H1 (cell line): ENCODE data around the gene ZDHHC17. TPM values are rescaled to one million over a fixed set of nuclear protein-coding genes. Genes with fewer than 3 reads are reported as not detected.

ENCODE experiments used
- CTCF ChIA-PET: fragments of 300-600 bp; sonication (Branson Sonifier 250); formaldehyde crosslinking; loops from one replicate; lab custom pipeline; 2021; ENCODE audit not compliant: partially characterized antibody; lab: Charles Lee
- POLR2A ChIA-PET: fragments of 300-600 bp; sonication (Branson Sonifier 250); formaldehyde crosslinking; loops from one replicate; lab custom pipeline; 2021; ENCODE audit warnings: inconsistent platforms; ENCODE audit not compliant: partially characterized antibody; lab: Charles Lee
- DNase-seq, 2 experiments: peaks; one replicate each; pipeline versions ENCODE4 v3.0.0 to v3.0.0-alpha.2; 2010 to 2022; ENCODE audit warnings: low spot score in 2 of 2, low read depth in 1 of 2, mixed read lengths in 1 of 2
- FAIRE-seq: peaks from 2 replicates; lab custom pipeline; 2011; peaks lifted over from hg19 to GRCh38; lab: Jason Lieb, UNC
- H2AFZ ChIP-seq: 2 replicates; pipeline ENCODE4 v1.8.1; 2012; ENCODE audit warnings: low read length, inconsistent platforms
- H2AK5ac ChIP-seq: 2 replicates; pipeline ENCODE4 v1.6.1; 2013; ENCODE audit warnings: low read depth, low read length
- H2BK120ac ChIP-seq: replicated peaks from 2 replicates; pipeline ENCODE3; 2013; ENCODE audit warnings: low read depth, low read length, inconsistent platforms
- H2BK12ac ChIP-seq: 2 replicates; pipeline ENCODE4 v1.6.1; 2013; ENCODE audit warnings: low read depth, low read length
- H2BK15ac ChIP-seq: 2 replicates; pipeline ENCODE4 v1.6.1; 2013; ENCODE audit warnings: low read length
- H2BK20ac ChIP-seq: 2 replicates; pipeline ENCODE4 v1.6.1; 2013; ENCODE audit warnings: low read length
- H2BK5ac ChIP-seq: 2 replicates; pipeline ENCODE4 v1.6.1; 2013; ENCODE audit warnings: low read depth, low read length
- H3K14ac ChIP-seq: 2 replicates; pipeline ENCODE4 v1.6.1; 2013; ENCODE audit warnings: inconsistent platforms; ENCODE audit not compliant: insufficient read length
- H3K18ac ChIP-seq: 2 replicates; pipeline ENCODE4 v1.6.1; 2013; ENCODE audit warnings: low read length; ENCODE audit errors: extremely low read depth
- H3K23ac ChIP-seq: 2 replicates; pipeline ENCODE4 v1.6.1; 2013; ENCODE audit warnings: inconsistent platforms; ENCODE audit not compliant: insufficient read length
- H3K23me2 ChIP-seq: 2 replicates; pipeline ENCODE4 v1.6.1; 2013; ENCODE audit warnings: low read depth, low read length
- H3K27ac ChIP-seq: 2 replicates; pipeline ENCODE4 v1.6.1; 2011; ENCODE audit warnings: low read depth, low read length, inconsistent platforms
- H3K27me3 ChIP-seq, 4 experiments: replicated peaks in 1 of 4; 1 replicate in 1 of 4; 2 replicates in 3 of 4; pipeline versions ENCODE4 v1.6.1 to v1.8.1; 2011 to 2013; ENCODE audit warnings: low read length in 3 of 4, mild to moderate bottlenecking in 3 of 4, inconsistent platforms in 2 of 4, mixed read lengths in 2 of 4, moderate library complexity in 1 of 4; ENCODE audit not compliant: control insufficient read depth in 3 of 4, insufficient read depth in 3 of 4; ENCODE audit errors: extremely low read depth in 1 of 4
- H3K36me3 ChIP-seq, 4 experiments: 2 replicates each; pipeline versions ENCODE4 v1.6.1 to v1.8.1; 2011 to 2013; ENCODE audit warnings: mild to moderate bottlenecking in 4 of 4, low read length in 3 of 4, moderate library complexity in 2 of 4, control low read depth in 1 of 4, inconsistent platforms in 1 of 4; ENCODE audit not compliant: insufficient read depth in 4 of 4, control insufficient read depth in 2 of 4
- H3K4ac ChIP-seq: replicated peaks from 2 replicates; pipeline ENCODE3; 2013; ENCODE audit warnings: low read length, low read depth, mixed read lengths, inconsistent platforms; ENCODE audit not compliant: insufficient read length
- H3K4me1 ChIP-seq, 4 experiments: replicated peaks in 1 of 4; 1 replicate in 1 of 4; 2 replicates in 3 of 4; pipeline versions ENCODE4 v1.6.1 to v1.8.1; 2011 to 2013; ENCODE audit warnings: low read length in 3 of 4, inconsistent platforms in 2 of 4, mixed read lengths in 1 of 4; ENCODE audit not compliant: insufficient read depth in 4 of 4, control insufficient read depth in 3 of 4
- H3K4me2 ChIP-seq, 2 experiments: 2 replicates each; pipeline versions ENCODE4 v1.6.1 to v1.8.1; 2011 to 2013; ENCODE audit warnings: low read depth in 2 of 2, low read length in 2 of 2, control low read depth in 1 of 2, inconsistent platforms in 1 of 2, mild to moderate bottlenecking in 1 of 2; ENCODE audit not compliant: insufficient read depth in 1 of 2
- H3K4me3 ChIP-seq, 4 experiments: fragments of 200-600, 300-600 bp in 1 of 4; sonication (generic), shearing (Covaris generic), sonication (Bioruptor Twin) in 1 of 4; 2 replicates each; pipeline versions ENCODE4 v1.5.1 to v1.8.1; 2011 to 2016; ENCODE audit warnings: low read length in 4 of 4, low read depth in 3 of 4, control low read depth in 2 of 4, inconsistent platforms in 2 of 4, mild to moderate bottlenecking in 2 of 4, mixed read lengths in 1 of 4, moderate library complexity in 1 of 4; ENCODE audit not compliant: insufficient read depth in 2 of 4; ENCODE audit errors: extremely low read depth in 1 of 4
- H3K56ac ChIP-seq: replicated peaks from 2 replicates; pipeline ENCODE3; 2013; ENCODE audit warnings: low read depth, mild to moderate bottlenecking, mixed read lengths, low read length, inconsistent platforms; ENCODE audit not compliant: insufficient read length
- H3K79me1 ChIP-seq: 2 replicates; pipeline ENCODE4 v1.6.1; 2013; ENCODE audit warnings: low read depth, low read length, control low read depth
- H3K79me2 ChIP-seq, 2 experiments: 2 replicates each; pipeline versions ENCODE4 v1.6.1 to v1.8.1; 2012 to 2013; ENCODE audit warnings: low read length in 2 of 2, mild to moderate bottlenecking in 2 of 2, inconsistent platforms in 1 of 2; ENCODE audit not compliant: insufficient read depth in 2 of 2, control insufficient read depth in 1 of 2
- H3K9ac ChIP-seq, 4 experiments: replicated peaks in 1 of 4; 1 replicate in 1 of 4; 2 replicates in 3 of 4; pipeline versions ENCODE4 v1.6.1 to v1.8.1; 2011 to 2013; ENCODE audit warnings: low read depth in 3 of 4, low read length in 3 of 4, control low read depth in 2 of 4, mild to moderate bottlenecking in 2 of 4, moderate library complexity in 2 of 4, inconsistent platforms in 1 of 4; ENCODE audit errors: extremely low read depth in 1 of 4
- H3K9me3 ChIP-seq, 2 experiments: 2 replicates each; pipeline versions ENCODE4 v1.6.1 to v1.8.1; 2012 to 2013; ENCODE audit warnings: mild to moderate bottlenecking in 2 of 2, moderate library complexity in 2 of 2, control low read depth in 1 of 2, inconsistent platforms in 1 of 2, low read depth in 1 of 2, low read length in 1 of 2, mixed read lengths in 1 of 2; ENCODE audit not compliant: insufficient read depth in 2 of 2
- H4K20me1 ChIP-seq, 2 experiments: replicated peaks in 1 of 2; 2 replicates each; pipeline versions ENCODE3 to v1.8.1; 2011 to 2013; ENCODE audit warnings: inconsistent platforms in 2 of 2, low read length in 2 of 2, mild to moderate bottlenecking in 1 of 2; ENCODE audit not compliant: insufficient read depth in 2 of 2, control insufficient read depth in 1 of 2
- H4K5ac ChIP-seq: 2 replicates; pipeline ENCODE4 v1.6.1; 2013; ENCODE audit warnings: low read length, low read depth, mixed read lengths, inconsistent platforms; ENCODE audit not compliant: insufficient read length
- H4K8ac ChIP-seq: 2 replicates; pipeline ENCODE4 v1.8.0; 2013; ENCODE audit warnings: mild to moderate bottlenecking, moderate library complexity, low read length, inconsistent platforms; ENCODE audit not compliant: insufficient read depth; ENCODE audit errors: extremely low read depth
- H4K91ac ChIP-seq: replicated peaks from 2 replicates; pipeline ENCODE3; 2013; ENCODE audit warnings: low read length, mixed read lengths, inconsistent platforms; ENCODE audit not compliant: insufficient read length
- BACH1 ChIP-seq: IDR thresholded peaks from 2 replicates; pipeline ENCODE4 v1.6.1; 2012; ENCODE audit warnings: low read length, improper control_type of control experiment
- BCL11A ChIP-seq, 2 experiments: IDR thresholded peaks; one replicate each; pipeline ENCODE4 v1.6.1; 2011; ENCODE audit warnings: low read depth in 2 of 2, low read length in 2 of 2, mild to moderate bottlenecking in 2 of 2
- EP300 ChIP-seq, 2 experiments: IDR thresholded peaks; 1 replicate in 1 of 2; 2 replicates in 1 of 2; pipeline ENCODE4 v1.6.1; 2011 to 2012; ENCODE audit warnings: low read depth in 2 of 2, low read length in 2 of 2, mild to moderate bottlenecking in 2 of 2, borderline replicate concordance in 1 of 2, inconsistent platforms in 1 of 2, moderate library complexity in 1 of 2
- TCF12 ChIP-seq: IDR thresholded peaks from 2 replicates; pipeline ENCODE4 v1.6.1; 2011; ENCODE audit warnings: low read depth, mild to moderate bottlenecking, low read length
- WGBS, 2 experiments: shearing (Covaris generic) in 1 of 2; methylation state at CpG; one replicate each; pipeline versions ENCODE4 v1.1.6 to v1.1.7; 2013 to 2015; ENCODE audit warnings: low lambda C conversion rate in 2 of 2, mixed read lengths in 2 of 2, inconsistent platforms in 1 of 2, low coverage in 1 of 2, missing lambda C conversion rate in 1 of 2; ENCODE audit not compliant: insufficient replicate concordance in 2 of 2, insufficient coverage in 1 of 2, insufficient read length in 1 of 2; ENCODE audit errors: extremely low coverage in 1 of 2, missing lambda C conversion rate in 1 of 2; 5-methylcytosine and 5-hydroxymethylcytosine counted together
- polyA plus RNA-seq, 7 experiments: library from polyadenylated mRNA; depleted of rRNA in 3 of 7; stranded (reverse) in 5 of 7; unstranded in 2 of 7; fragments of >200 nt in 5 of 7; fragments of 200-250 nt in 2 of 7; gene quantifications; 1 replicate in 5 of 7; 2 replicates in 1 of 7; 4 replicates in 1 of 7; pipeline versions ENCODE4 v1.2.1 to v1.2.3, GENCODE V29; 2011 to 2013; ENCODE audit warnings: missing spikeins in 2 of 7, mixed read lengths in 2 of 7
- total RNA-seq: library from RNA; stranded (reverse); fragmentation: NEBNext Ultra II Directional; extraction: Animal tissue kit (Norgen Biotek cat#: 25700); gene quantifications from 2 replicates; pipeline ENCODE4 v1.2.1, GENCODE V29; 2021

Gene ZDHHC17
- total and polyA plus RNA-seq, 2 of the 8 experiments (the other 6 are each of a cell fraction or from before 2014, with no cell fraction given): 27.6 to 28.9 TPM

- no peak overlapping the region for H3K56ac ChIP-seq
- ChIA-PET CTCF (interaction anchor here (0.6 to 2.0 kb wide), 5 partner anchors 32 to 249 kb away, joined by 3 to 6 read pairs (median 3); no protein-coding TSS in a partner anchor), POLR2A (interaction anchor here (1.1 to 1.8 kb wide), 3 partner anchors 8 to 108 kb away, joined by 3 to 4 read pairs (median 3); partner anchors contain the start of gene CSRP2)
- no peak overlapping the region for H3K4ac ChIP-seq
- no peak overlapping the region for H4K91ac ChIP-seq
- H3K23ac ChIP-seq: no peak overlapping the region
- no peak overlapping the region for H2AK5ac ChIP-seq
- H3K4me3 ChIP-seq: no peak overlapping the region
- H3K9me3 ChIP-seq: no peaks in the 10 kb centered on the region
- H2AFZ ChIP-seq: no peak overlapping the region
- no peak overlapping the region for H2BK15ac ChIP-seq
- no peak overlapping the region for H4K8ac ChIP-seq
- H3K18ac ChIP-seq: no peak overlapping the region
- H3K4me1 ChIP-seq: peaks cover 3 to 19% (median 13%) of the 10 kb centered on the region in 4 experiments; a peak in 6 of 7 replicates
- H2BK5ac ChIP-seq: no peak overlapping the region
- H3K23me2 ChIP-seq: no peaks in the 10 kb centered on the region; the same call in 1 of the 2 replicates
- FAIRE-seq (no peak), DNase-seq (no peak)
- no peak overlapping the region for H3K9ac ChIP-seq
- no peaks in the 10 kb centered on the region for H3K27me3 ChIP-seq
- no peak overlapping the region for H3K4me2 ChIP-seq
- no peak overlapping the region for H2BK120ac ChIP-seq
- peaks cover 0 to 85% of the 10 kb centered on the region in 2 experiments; a peak in 3 of 4 replicates for H3K79me2 ChIP-seq
- no peak overlapping the region for H4K5ac ChIP-seq
- H3K14ac ChIP-seq: no peak overlapping the region
- no peak overlapping the region for H2BK20ac ChIP-seq
- WGBS, 2 experiments: 93% methylated on average over 2 of the region's 2 CpGs; no CpG with 5 or more reads in 1 of the 2 experiments
- no peak overlapping the region for H3K27ac ChIP-seq
- peaks cover 1 to 8% of the 10 kb centered on the region in 2 experiments for H4K20me1 ChIP-seq
- H3K79me1 ChIP-seq: peaks cover 19% of the 10 kb centered on the region
- peaks cover 0 to 2% (median 0%) of the 10 kb centered on the region in 4 experiments; a peak in 1 of 8 replicates for H3K36me3 ChIP-seq
- H2BK12ac ChIP-seq: no peak overlapping the region
- TF ChIP-seq TCF12 (no peak), EP300 (IDR thresholded peaks at IDR 0.05; ENCODE audit: borderline replicate concordance in 1 of 2, low read depth in 2 of 2, low read length in 2 of 2) (no peak), BACH1 (no peak), BCL11A (IDR thresholded peaks at IDR 0.05; ENCODE audit: low read depth in 2 of 2, low read length in 2 of 2) (no peak)
Measured at GRCh38 chr12:76871082-76871481, 107.2 kb downstream of the ZDHHC17 start.
